ENCODE results near the gene MUC20. TPM values are rescaled to one million over a fixed set of nuclear protein-coding genes. Genes with fewer than 3 reads are reported as not detected.
"Not testable (repeated sequence)": the region's sequence is repeated elsewhere in the genome, so short reads cannot be mapped to it uniquely, and the experiment has no call there.

Gene MUC20
- polyA plus RNA-seq, 1 donor from 2014 or later: 3.0 TPM

DNA sequence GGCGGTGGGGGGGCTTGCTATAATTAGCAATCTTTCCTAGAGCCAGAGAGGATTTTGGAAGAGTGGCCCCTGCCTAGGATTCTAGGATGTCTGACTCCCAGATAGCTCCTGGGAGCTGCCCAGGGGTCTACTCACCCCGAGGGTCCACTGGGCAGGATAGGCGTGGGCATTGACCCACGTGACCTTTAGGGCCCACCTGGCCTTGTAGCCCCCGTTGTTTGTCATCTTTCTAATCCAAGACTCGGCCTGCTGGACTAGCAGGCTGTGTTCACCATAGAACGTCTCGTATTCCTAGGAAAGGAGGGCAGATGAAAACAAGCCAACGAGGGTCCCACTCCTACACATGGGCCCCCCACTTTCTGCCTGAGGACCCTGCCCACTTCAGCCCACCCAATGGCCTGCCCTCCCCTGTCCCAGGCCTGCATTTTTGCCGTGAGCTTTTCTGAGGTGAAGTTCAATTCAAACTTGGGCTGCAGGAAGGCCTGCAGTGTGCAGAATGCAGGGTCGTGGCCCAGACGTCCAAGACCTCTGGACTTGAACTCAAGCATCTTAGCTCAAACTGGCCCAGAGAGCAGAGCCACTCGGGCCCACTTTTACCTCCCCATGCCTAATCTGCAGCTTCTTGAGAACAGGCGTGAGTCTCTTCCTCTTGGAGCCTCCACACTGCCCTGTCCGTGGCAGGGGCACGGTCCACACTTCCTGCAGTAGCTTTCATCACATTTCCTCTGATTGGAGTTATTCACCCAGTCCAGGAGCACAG, 49.5 kb downstream of the MUC20 start:
- Histone ChIP-seq H3K27me3 (ENCODE audit: insufficient read depth, low read depth, low read length) (no peaks in the 10 kb centered on the region), H3K4me2 (ENCODE audit: low read length) (no peak overlapping the region), H3K9me2 (ENCODE audit: insufficient read depth, low read length) (no peaks in the 10 kb centered on the region), H3K36me3 (ENCODE audit: insufficient read depth, low read length) (no peaks in the 10 kb centered on the region), H3K79me2 (replicated peaks; ENCODE audit: insufficient read depth, low read length) (no peaks in the 10 kb centered on the region), H3K9ac (ENCODE audit: low read length) (no peak overlapping the region), H3K4me3 (ENCODE audit: low read length) (no peak overlapping the region), H4K20me1 (ENCODE audit: insufficient read depth) (no peaks in the 10 kb centered on the region), H3F3A (ENCODE audit: insufficient read depth, low read length, poor library complexity, severe bottlenecking) (no peaks in the 10 kb centered on the region), H2AFZ (ENCODE audit: low read depth, low read length) (no peak overlapping the region), H3K27ac (ENCODE audit: low read length) (no peak overlapping the region), H3K9me3 (ENCODE audit: low read length) (no peaks in the 10 kb centered on the region)
- TF ChIP-seq, protein P1, sequence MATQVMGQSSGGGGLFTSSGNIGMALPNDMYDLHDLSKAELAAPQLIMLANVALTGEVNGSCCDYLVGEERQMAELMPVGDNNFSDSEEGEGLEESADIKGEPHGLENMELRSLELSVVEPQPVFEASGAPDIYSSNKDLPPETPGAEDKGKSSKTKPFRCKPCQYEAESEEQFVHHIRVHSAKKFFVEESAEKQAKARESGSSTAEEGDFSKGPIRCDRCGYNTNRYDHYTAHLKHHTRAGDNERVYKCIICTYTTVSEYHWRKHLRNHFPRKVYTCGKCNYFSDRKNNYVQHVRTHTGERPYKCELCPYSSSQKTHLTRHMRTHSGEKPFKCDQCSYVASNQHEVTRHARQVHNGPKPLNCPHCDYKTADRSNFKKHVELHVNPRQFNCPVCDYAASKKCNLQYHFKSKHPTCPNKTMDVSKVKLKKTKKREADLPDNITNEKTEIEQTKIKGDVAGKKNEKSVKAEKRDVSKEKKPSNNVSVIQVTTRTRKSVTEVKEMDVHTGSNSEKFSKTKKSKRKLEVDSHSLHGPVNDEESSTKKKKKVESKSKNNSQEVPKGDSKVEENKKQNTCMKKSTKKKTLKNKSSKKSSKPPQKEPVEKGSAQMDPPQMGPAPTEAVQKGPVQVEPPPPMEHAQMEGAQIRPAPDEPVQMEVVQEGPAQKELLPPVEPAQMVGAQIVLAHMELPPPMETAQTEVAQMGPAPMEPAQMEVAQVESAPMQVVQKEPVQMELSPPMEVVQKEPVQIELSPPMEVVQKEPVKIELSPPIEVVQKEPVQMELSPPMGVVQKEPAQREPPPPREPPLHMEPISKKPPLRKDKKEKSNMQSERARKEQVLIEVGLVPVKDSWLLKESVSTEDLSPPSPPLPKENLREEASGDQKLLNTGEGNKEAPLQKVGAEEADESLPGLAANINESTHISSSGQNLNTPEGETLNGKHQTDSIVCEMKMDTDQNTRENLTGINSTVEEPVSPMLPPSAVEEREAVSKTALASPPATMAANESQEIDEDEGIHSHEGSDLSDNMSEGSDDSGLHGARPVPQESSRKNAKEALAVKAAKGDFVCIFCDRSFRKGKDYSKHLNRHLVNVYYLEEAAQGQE (IDR thresholded peaks at IDR 0.05; ENCODE audit: borderline replicate concordance): no peak
- TF ChIP-seq, protein P2, sequence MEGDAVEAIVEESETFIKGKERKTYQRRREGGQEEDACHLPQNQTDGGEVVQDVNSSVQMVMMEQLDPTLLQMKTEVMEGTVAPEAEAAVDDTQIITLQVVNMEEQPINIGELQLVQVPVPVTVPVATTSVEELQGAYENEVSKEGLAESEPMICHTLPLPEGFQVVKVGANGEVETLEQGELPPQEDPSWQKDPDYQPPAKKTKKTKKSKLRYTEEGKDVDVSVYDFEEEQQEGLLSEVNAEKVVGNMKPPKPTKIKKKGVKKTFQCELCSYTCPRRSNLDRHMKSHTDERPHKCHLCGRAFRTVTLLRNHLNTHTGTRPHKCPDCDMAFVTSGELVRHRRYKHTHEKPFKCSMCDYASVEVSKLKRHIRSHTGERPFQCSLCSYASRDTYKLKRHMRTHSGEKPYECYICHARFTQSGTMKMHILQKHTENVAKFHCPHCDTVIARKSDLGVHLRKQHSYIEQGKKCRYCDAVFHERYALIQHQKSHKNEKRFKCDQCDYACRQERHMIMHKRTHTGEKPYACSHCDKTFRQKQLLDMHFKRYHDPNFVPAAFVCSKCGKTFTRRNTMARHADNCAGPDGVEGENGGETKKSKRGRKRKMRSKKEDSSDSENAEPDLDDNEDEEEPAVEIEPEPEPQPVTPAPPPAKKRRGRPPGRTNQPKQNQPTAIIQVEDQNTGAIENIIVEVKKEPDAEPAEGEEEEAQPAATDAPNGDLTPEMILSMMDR (IDR thresholded peaks at IDR 0.05; ENCODE audit: poor library complexity, severe bottlenecking): no peak
- TF ChIP-seq TAF1 (IDR thresholded peaks at IDR 0.05; ENCODE audit: low read depth): no peak
- no peak for TF ChIP-seq RAD21 (conservative IDR thresholded peaks at IDR 0.05)
- no peak for TF ChIP-seq MXI1 (conservative IDR thresholded peaks at IDR 0.05; ENCODE audit: poor library complexity, severe bottlenecking)

DNA sequence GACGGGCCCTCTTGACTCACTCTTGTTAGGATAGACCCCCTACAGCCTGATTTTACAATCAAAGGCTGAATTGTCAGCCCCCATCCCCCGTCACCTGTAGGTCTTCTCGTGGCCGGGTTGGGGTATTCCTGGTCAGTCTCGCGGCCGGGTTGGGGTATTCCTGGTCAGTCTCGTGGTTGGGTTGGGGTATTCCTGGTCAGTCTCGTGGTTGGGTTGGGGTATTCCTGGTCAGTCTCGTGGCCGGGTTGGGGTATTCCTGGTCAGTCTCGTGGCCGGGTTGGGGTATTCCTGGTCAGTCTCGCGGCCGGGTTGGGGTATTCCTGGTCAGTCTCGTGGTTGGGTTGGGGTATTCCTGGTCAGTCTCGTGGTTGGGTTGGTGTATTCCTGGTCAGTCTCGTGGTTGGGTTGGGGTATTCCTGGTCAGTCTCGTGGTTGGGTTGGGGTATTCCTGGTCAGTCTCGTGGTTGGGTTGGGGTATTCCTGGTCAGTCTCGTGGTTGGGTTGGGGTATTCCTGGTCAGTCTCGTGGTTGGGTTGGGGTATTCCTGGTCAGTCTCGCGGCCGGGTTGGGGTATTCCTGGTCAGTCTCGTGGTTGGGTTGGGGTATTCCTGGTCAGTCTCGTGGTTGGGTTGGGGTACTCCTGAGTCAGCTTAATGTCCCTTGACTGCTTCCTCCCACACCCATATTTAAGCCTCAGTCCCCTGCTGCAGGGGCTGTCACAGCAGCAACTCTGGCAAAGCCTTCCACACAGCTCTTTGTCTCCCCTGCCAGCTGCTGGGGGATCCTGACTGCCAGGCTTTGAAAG, 50.3 kb downstream of the MUC20 start:
- H2AFZ ChIP-seq (ENCODE audit: low read depth, low read length); H3K4me2 ChIP-seq (ENCODE audit: low read length); H3K9me3 ChIP-seq (ENCODE audit: low read length); H3K4me3 ChIP-seq (ENCODE audit: low read length); H3F3A ChIP-seq (ENCODE audit: insufficient read depth, low read length, poor library complexity, severe bottlenecking); H3K9me2 ChIP-seq (ENCODE audit: insufficient read depth, low read length); H3K27ac ChIP-seq (ENCODE audit: low read length); H3K27me3 ChIP-seq (ENCODE audit: insufficient read depth, low read depth, low read length); H4K20me1 ChIP-seq (ENCODE audit: insufficient read depth); H3K79me2 ChIP-seq (replicated peaks; ENCODE audit: insufficient read depth, low read length); H3K9ac ChIP-seq (ENCODE audit: low read length); H3K36me3 ChIP-seq (ENCODE audit: insufficient read depth, low read length): not testable (repeated sequence)
- TF ChIP-seq, protein P1 (IDR thresholded peaks at IDR 0.05; ENCODE audit: borderline replicate concordance): peak; percentile 56
